HEK293T (cell line): ENCODE results near the gene PCDHB10.
"Not testable (repeated sequence)": the region's sequence is repeated elsewhere in the genome, so short reads cannot be mapped to it uniquely, and the experiment has no call there.

Experiments used
- CTCF ChIA-PET: fragments of 350-600 bp; formaldehyde crosslinking; extraction: SDS; loops from one replicate; lab custom pipeline; 2021; ENCODE audit warnings: antibody characterized with exemption, inconsistent platforms; lab: Yijun Ruan, JAX
- POLR2A ChIA-PET: fragments of 350-600 bp; formaldehyde crosslinking; extraction: SDS; loops from one replicate; lab custom pipeline; 2020; ENCODE audit warnings: antibody characterized with exemption, inconsistent platforms; lab: Yijun Ruan, JAX
- DNase-seq: peaks from one replicate; pipeline ENCODE4 v3.0.0; 2012; ENCODE audit warnings: mixed read lengths; ENCODE audit errors: extremely low spot score
- BHLHE40 ChIP-seq: fragments of 450-650 bp; IDR thresholded peaks from 2 replicates; pipeline ENCODE4 v1.6.1; 2016; ENCODE audit warnings: mild to moderate bottlenecking, moderate library complexity, borderline replicate concordance
- ELF4 ChIP-seq: fragments of 450-650 bp; IDR thresholded peaks from 2 replicates; pipeline ENCODE4 v1.6.1; 2017; ENCODE audit warnings: antibody characterized with exemption
- FOXA1 ChIP-seq: fragments of 450-650 bp; IDR thresholded peaks from 2 replicates; pipeline ENCODE4 v1.6.1; 2016; ENCODE audit warnings: mild to moderate bottlenecking
- FOXK2 ChIP-seq: fragments of 450-650 bp; IDR thresholded peaks from 2 replicates; pipeline ENCODE4 v1.6.1; 2016; ENCODE audit warnings: mild to moderate bottlenecking
- FOXM1 ChIP-seq: fragments of 450-650 bp; IDR thresholded peaks from 2 replicates; pipeline ENCODE4 v1.6.1; 2017; ENCODE audit warnings: mild to moderate bottlenecking, borderline replicate concordance
- L3MBTL2 ChIP-seq: fragments of 450-650 bp; conservative IDR thresholded peaks from 2 replicates; pipeline ENCODE4 v1.6.1; 2016; ENCODE audit warnings: mild to moderate bottlenecking
- LEF1 ChIP-seq: fragments of 450-650 bp; IDR thresholded peaks from 2 replicates; pipeline ENCODE4 v1.6.1; 2017; ENCODE audit warnings: mild to moderate bottlenecking, borderline replicate concordance
- NFRKB ChIP-seq: fragments of 450-650 bp; IDR thresholded peaks from 2 replicates; pipeline ENCODE4 v1.6.1; 2016; ENCODE audit warnings: mild to moderate bottlenecking, moderate library complexity
- SP1 ChIP-seq: fragments of 450-650 bp; IDR thresholded peaks from 2 replicates; pipeline ENCODE4 v1.6.1; 2017
- TF ChIP-seq, protein P1 (sequence below): fragments of 450-650 bp; IDR thresholded peaks from 2 replicates; pipeline ENCODE4 v1.6.1; 2016

The PCDHB10 gene

DNA sequence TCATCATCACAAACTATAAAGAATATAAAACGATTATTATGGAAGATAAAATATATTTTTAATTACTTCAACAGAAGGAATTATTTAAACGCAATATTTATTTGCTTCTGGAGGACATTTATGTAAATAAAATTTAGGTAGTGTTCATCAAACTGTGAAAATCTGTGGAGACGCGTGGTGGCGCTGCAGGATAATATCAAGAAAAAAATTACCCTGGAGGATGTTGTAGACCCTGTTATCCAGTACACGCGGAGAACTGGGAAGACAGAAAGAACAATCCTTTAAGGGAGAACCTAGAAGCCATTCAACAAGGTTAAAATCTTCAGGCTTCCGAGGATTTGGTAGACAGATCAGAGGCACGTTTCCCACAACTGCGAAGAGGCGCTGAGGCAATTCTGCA lies 16.3 kb downstream of the PCDHB10 start, which contains the start of gene PCDHB12:
TSS of gene PCDHB12 (plus strand) at position 242 of the 400 bp plus-strand sequence. CDS start 189 bp downstream, outside the sequence.
- TF ChIP-seq, protein P1, sequence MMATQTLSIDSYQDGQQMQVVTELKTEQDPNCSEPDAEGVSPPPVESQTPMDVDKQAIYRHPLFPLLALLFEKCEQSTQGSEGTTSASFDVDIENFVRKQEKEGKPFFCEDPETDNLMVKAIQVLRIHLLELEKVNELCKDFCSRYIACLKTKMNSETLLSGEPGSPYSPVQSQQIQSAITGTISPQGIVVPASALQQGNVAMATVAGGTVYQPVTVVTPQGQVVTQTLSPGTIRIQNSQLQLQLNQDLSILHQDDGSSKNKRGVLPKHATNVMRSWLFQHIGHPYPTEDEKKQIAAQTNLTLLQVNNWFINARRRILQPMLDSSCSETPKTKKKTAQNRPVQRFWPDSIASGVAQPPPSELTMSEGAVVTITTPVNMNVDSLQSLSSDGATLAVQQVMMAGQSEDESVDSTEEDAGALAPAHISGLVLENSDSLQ = no peak
- no peak for TF ChIP-seq BHLHE40
- TF ChIP-seq FOXK2 = no peak
- no peak for TF ChIP-seq SP1
- TF ChIP-seq NFRKB = no peak
- no peak for TF ChIP-seq FOXA1
- POLR2A ChIA-PET = no interaction called here
- DNase-seq = peak; percentile 12
- CTCF ChIA-PET = interaction anchor here (0.7 to 1.2 kb wide), 3 partner anchors 9 to 355 kb away, joined by 3 to 5 read pairs (median 4); partner anchors contain the start of gene PCDHB11

DNA sequence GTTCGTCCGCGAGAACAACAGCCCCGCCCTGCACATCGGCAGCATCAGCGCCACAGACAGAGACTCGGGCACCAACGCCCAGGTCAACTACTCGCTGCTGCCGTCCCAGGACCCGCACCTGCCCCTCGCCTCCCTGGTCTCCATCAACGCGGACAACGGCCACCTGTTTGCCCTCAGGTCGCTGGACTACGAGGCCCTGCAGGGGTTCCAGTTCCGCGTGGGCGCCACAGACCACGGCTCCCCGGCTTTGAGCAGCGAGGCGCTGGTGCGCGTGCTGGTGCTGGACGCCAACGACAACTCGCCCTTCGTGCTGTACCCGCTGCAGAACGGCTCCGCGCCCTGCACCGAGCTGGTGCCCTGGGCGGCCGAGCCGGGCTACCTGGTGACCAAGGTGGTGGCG lies 18.1 kb downstream of the PCDHB10 start:
- POLR2A ChIA-PET, CTCF ChIA-PET, DNase-seq: not testable (repeated sequence)

DNA sequence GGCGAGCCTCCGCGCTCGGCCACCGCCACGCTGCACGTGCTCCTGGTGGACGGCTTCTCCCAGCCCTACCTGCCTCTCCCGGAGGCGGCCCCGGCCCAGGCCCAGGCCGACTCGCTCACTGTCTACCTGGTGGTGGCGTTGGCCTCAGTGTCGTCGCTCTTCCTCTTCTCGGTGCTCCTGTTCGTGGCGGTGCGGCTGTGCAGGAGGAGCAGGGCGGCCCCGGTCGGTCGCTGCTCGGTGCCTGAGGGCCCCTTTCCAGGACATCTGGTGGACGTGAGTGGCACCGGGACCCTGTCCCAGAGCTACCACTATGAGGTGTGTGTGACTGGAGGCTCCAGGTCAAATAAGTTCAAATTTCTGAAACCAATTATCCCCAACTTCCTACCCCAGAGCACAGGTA lies 18.7 kb downstream of the PCDHB10 start:
- CTCF ChIA-PET, DNase-seq, POLR2A ChIA-PET: not testable (repeated sequence)

DNA sequence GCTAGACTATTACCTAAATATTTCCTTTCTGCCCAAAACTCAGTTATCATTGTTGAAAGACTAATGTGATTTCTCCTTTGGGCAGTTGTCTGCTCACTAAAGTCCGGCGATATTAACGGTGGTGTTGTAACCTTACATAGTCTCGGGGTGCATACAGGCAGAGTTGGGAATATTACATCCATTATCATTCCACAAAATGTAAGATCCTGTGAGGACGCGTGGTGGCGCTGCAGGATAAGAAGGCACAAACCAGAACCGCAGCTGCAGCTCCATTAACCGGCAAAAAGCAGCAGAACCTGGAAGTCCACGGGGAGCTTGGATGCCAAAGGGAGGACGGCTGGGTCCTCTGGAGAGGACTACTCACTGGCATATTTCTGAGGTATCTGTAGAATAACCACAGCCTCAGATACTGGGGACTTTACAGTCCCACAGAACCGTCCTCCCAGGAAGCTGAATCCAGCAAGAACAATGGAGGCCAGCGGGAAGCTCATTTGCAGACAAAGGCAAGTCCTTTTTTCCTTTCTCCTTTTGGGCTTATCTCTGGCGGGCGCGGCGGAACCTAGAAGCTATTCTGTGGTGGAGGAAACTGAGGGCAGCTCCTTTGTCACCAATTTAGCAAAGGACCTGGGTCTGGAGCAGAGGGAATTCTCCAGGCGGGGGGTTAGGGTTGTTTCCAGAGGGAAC lies 21.6 kb downstream of the PCDHB10 start, which contains the start of gene PCDHB13:
TSS of gene PCDHB13 (plus strand) at position 264 of the 684 bp plus-strand sequence. CDS start at position 469, 205 bp downstream.
- POLR2A ChIA-PET, DNase-seq: not testable (repeated sequence)
- CTCF ChIA-PET = interaction anchor here (0.9 kb wide), 1 partner anchor 22 kb away, joined by 3 read pairs; the partner anchor contains the start of gene PCDHB10

DNA sequence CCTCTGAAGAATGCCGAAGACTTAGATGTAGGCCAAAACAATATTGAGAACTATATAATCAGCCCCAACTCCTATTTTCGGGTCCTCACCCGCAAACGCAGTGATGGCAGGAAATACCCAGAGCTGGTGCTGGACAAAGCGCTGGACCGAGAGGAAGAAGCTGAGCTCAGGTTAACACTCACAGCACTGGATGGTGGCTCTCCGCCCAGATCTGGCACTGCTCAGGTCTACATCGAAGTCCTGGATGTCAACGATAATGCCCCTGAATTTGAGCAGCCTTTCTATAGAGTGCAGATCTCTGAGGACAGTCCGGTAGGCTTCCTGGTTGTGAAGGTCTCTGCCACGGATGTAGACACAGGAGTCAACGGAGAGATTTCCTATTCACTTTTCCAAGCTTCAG lies 22.4 kb downstream of the PCDHB10 start:
- CTCF ChIA-PET, DNase-seq, POLR2A ChIA-PET: not testable (repeated sequence)

DNA sequence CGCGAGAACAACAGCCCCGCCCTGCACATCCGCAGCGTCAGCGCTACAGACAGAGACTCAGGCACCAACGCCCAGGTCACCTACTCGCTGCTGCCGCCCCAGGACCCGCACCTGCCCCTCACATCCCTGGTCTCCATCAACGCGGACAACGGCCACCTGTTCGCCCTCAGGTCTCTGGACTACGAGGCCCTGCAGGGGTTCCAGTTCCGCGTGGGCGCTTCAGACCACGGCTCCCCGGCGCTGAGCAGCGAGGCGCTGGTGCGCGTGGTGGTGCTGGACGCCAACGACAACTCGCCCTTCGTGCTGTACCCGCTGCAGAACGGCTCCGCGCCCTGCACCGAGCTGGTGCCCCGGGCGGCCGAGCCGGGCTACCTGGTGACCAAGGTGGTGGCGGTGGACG lies 23.4 kb downstream of the PCDHB10 start:
- CTCF ChIA-PET = not testable (repeated sequence)

DNA sequence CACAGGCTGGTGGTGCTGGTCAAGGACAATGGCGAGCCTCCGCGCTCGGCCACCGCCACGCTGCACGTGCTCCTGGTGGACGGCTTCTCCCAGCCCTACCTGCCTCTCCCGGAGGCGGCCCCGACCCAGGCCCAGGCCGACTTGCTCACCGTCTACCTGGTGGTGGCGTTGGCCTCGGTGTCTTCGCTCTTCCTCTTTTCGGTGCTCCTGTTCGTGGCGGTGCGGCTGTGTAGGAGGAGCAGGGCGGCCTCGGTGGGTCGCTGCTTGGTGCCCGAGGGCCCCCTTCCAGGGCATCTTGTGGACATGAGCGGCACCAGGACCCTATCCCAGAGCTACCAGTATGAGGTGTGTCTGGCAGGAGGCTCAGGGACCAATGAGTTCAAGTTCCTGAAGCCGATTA lies 23.9 kb downstream of the PCDHB10 start:
- DNase-seq, POLR2A ChIA-PET: not testable (repeated sequence)
- CTCF ChIA-PET = interaction anchor here (0.7 kb wide), 1 partner anchor 87 kb away, joined by 3 read pairs; no protein-coding TSS in a partner anchor

More for the DNA sequence above, 23.4 kb downstream of the PCDHB10 start:
- POLR2A ChIA-PET, DNase-seq: not testable (repeated sequence)

DNA sequence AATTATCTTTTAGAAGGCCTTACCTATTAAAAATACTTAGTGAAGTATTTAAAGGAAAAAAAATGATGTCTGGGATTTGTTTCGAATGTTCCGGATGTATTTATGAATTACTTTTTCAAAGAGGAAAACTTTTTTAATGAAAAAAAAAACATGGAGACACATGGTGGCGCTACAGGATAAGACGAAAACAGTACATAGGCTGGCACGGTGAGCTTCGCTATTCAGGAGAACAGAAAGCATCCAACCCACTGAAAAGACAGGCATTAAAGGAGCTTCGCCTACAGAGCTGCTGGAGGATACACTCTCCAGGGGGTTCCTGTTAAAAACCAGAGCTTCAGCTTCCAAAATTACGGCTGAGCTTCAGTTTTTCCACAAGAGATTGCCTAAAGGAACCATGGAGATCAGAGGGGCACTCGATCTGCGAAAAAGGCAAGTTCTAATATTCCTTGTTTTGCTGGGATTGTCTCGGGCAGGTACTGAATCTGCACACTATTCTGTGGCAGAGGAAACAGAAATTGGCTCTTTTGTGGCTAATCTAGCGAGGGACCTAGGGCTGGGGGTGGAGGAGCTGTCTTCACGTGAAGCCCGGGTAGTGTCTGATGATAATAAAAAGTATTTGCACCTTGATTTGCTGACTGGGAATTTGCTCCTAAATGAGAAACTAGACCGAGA lies 31.1 kb downstream of the PCDHB10 start, which contains the start of gene PCDHB14:
TSS of gene PCDHB14 (plus strand) at position 232 of the 672 bp plus-strand sequence. CDS start at position 395, 163 bp downstream.
- no peak for TF ChIP-seq FOXK2
- TF ChIP-seq ELF4 = no peak
- no peak for TF ChIP-seq FOXM1
- TF ChIP-seq FOXA1 = no peak
- no peak for TF ChIP-seq L3MBTL2
- no peak for TF ChIP-seq LEF1
- ChIA-PET POLR2A (interaction anchor here (0.8 kb wide), 1 partner anchor 341 kb away, joined by 3 read pairs; no protein-coding TSS in a partner anchor), CTCF (interaction anchor here (0.6 to 2.6 kb wide), 18 partner anchors 11 to 440 kb away, joined by 3 to 23 read pairs (median 4); partner anchors contain the start of genes PCDHB10, PCDHB11, PCDHB15 and PCDHGA11)
- peak; percentile 46 for DNase-seq

DNA sequence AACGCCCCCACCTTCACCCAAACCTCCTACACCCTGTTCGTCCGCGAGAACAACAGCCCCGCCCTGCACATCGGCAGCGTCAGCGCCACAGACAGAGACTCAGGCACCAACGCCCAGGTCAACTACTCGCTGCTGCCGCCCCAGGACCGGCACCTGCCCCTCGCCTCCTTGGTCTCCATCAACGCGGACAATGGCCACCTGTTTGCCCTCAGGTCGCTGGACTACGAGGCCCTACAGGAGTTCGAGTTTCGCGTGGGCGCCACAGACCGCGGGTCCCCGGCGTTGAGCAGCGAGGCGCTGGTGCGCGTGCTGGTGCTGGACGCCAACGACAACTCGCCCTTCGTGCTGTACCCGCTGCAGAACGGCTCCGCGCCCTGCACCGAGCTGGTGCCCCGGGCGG lies 32.7 kb downstream of the PCDHB10 start:
- CTCF ChIA-PET, DNase-seq, POLR2A ChIA-PET: not testable (repeated sequence)

DNA sequence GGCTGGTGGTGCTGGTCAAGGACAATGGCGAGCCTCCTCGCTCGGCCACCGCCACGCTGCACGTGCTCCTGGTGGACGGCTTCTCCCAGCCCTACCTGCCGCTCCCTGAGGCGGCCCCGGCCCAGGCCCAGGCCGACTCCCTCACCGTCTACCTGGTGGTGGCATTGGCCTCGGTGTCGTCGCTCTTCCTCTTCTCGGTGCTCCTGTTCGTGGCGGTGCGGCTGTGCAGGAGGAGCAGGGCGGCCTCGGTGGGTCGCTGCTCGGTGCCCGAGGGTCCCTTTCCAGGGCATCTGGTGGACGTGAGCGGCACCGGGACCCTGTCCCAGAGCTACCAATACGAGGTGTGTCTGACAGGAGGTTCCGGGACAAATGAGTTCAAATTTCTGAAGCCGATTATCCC lies 33.3 kb downstream of the PCDHB10 start:
- POLR2A ChIA-PET, DNase-seq, CTCF ChIA-PET: not testable (repeated sequence)
